ENCODE measurements around the gene ZNF334. TPM values are rescaled to one million over a fixed set of nuclear protein-coding genes. Genes with fewer than 3 reads are reported as not detected.

ZNF334 gene
- total and polyA plus RNA-seq, 8 donors = 1.4 to 12.8 (median 3.8) TPM

DNA sequence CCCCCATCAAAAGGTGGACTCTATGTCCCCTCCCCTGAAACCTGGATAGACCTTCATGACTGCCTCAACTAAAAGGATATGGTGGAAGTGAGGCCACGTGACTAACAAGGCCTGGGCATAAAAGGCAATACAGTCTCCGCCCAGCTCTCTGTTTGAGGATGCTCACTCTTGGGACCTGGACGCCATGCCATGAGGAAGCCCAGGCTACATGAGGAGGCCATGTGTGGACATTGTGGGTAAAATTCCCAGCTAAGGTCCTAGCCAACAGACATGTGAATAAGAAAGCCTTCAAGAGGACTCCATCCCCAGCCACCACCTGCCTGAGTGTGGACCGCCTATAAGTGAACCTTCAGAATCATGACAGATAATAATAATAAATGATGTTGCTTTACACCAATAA lies 7.2 kb upstream of the ZNF334 start:
- H3K36me3 ChIP-seq = no peaks in the 10 kb centered on the region
- peaks cover 0 to 48% (median 4%) of the 10 kb centered on the region in 3 donors for H3K27me3 ChIP-seq
- WGBS, 5 donors = 83 to 92% (median 88%) methylated on average over 4 of the region's 4 CpGs
- peaks cover 0 to 4% (median under 1%) of the 10 kb centered on the region in 4 donors for H3K9me3 ChIP-seq
- H3K27ac ChIP-seq = no peak overlapping the region
- DNase-seq = no peak
- H3K4me1 ChIP-seq = no peaks in the 10 kb centered on the region
- no peak overlapping the region for H3K4me3 ChIP-seq
- no peak for TF ChIP-seq EP300 (IDR thresholded peaks at IDR 0.05)
- TF ChIP-seq, protein P1, sequence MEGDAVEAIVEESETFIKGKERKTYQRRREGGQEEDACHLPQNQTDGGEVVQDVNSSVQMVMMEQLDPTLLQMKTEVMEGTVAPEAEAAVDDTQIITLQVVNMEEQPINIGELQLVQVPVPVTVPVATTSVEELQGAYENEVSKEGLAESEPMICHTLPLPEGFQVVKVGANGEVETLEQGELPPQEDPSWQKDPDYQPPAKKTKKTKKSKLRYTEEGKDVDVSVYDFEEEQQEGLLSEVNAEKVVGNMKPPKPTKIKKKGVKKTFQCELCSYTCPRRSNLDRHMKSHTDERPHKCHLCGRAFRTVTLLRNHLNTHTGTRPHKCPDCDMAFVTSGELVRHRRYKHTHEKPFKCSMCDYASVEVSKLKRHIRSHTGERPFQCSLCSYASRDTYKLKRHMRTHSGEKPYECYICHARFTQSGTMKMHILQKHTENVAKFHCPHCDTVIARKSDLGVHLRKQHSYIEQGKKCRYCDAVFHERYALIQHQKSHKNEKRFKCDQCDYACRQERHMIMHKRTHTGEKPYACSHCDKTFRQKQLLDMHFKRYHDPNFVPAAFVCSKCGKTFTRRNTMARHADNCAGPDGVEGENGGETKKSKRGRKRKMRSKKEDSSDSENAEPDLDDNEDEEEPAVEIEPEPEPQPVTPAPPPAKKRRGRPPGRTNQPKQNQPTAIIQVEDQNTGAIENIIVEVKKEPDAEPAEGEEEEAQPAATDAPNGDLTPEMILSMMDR (IDR thresholded peaks at IDR 0.05) = no peak
- no peak for TF ChIP-seq POLR2A (IDR thresholded peaks at IDR 0.05)
- TF ChIP-seq POLR2AphosphoS5 (IDR thresholded peaks at IDR 0.05) = no peak
- intact Hi-C loops (cut with DNase I; ENCODE audit: low total_unique reads) = no loop called here

DNA sequence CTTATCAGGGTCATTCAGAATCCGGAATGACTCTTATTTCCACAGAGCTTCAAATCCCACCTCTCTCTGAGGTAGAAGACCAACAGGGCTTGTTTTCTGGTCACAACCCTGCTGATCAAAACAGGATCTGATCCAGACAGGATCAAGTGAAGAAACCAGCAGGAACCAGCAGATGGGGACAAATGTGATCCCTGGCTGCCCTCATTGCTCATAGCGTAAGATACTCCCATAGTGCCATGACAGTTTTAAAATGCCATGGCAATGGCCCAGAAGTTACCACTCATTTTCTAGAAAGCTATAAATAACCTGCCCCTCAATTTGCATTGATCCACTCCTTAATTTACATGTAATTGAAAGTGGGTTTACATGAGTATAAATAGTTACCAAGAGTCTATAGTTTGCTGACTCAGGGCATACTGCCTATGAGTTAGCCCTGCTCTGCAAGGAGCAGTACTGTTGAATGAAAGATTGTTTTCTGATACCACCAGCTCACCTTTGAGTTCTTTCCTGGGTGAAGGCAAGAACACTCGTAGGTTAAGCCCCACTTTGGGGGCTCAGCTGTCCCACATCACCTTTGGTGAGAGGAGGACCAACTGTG lies 6.2 kb upstream of the ZNF334 start:
- Histone ChIP-seq H3K4me1 (no peaks in the 10 kb centered on the region), H3K27ac (no peak overlapping the region), H3K4me3 (no peak overlapping the region), H3K36me3 (no peaks in the 10 kb centered on the region), H3K9me3 (peaks cover 0 to 4% (median under 1%) of the 10 kb centered on the region in 4 donors), H3K27me3 (peaks cover 0 to 53% (median 4%) of the 10 kb centered on the region in 3 donors)
- TF ChIP-seq POLR2A (IDR thresholded peaks at IDR 0.05) = no peak
- TF ChIP-seq EP300 (IDR thresholded peaks at IDR 0.05) = no peak
- TF ChIP-seq POLR2AphosphoS5 (IDR thresholded peaks at IDR 0.05) = no peak
- TF ChIP-seq, protein P1 (IDR thresholded peaks at IDR 0.05) = no peak
- 56 to 65% (median 58%) methylated on average over 3 of the region's 3 CpGs for WGBS, 5 donors
- no peak for DNase-seq
- intact Hi-C loops (cut with DNase I; ENCODE audit: low total_unique reads) = loop anchor here (5.0 kb wide), 1 partner anchor 163 kb away; no protein-coding TSS in a partner anchor

DNA sequence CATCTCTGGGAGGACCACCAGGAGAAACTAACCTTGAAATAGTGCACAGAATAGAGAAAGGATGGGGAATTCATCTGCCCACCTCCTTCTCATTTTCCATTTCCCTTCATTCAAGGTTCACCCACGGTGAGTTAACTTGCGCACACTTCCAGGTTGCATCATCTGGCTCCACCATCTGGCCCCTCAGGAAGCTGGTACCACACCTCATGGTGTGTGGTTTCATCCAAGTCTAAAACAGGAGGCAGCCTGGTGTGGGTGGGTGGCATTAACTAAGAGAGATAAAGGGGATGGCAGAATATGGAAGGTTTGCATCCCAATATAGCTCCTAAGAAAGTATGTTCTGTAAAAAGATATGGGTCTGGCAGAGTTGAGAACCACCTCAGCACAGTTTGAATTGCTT lies 3.8 kb downstream of the ZNF334 start:
- no peak overlapping the region for H3K4me3 ChIP-seq
- H3K27ac ChIP-seq = no peak overlapping the region
- DNase-seq = no peak
- intact Hi-C loops (cut with DNase I; ENCODE audit: low total_unique reads) = no loop called here
- TF ChIP-seq POLR2A (IDR thresholded peaks at IDR 0.05) = no peak
- TF ChIP-seq, protein P1 (IDR thresholded peaks at IDR 0.05) = no peak
- no peaks in the 10 kb centered on the region for H3K36me3 ChIP-seq
- peaks cover 0 to 15% (median 11%) of the 10 kb centered on the region in 4 donors for H3K4me1 ChIP-seq
- no peaks in the 10 kb centered on the region for H3K9me3 ChIP-seq
- H3K27me3 ChIP-seq = peaks cover 0 to 3% (median under 1%) of the 10 kb centered on the region in 3 donors
- WGBS, 5 donors = 75 to 86% (median 79%) methylated on average over 2 of the region's 2 CpGs

DNA sequence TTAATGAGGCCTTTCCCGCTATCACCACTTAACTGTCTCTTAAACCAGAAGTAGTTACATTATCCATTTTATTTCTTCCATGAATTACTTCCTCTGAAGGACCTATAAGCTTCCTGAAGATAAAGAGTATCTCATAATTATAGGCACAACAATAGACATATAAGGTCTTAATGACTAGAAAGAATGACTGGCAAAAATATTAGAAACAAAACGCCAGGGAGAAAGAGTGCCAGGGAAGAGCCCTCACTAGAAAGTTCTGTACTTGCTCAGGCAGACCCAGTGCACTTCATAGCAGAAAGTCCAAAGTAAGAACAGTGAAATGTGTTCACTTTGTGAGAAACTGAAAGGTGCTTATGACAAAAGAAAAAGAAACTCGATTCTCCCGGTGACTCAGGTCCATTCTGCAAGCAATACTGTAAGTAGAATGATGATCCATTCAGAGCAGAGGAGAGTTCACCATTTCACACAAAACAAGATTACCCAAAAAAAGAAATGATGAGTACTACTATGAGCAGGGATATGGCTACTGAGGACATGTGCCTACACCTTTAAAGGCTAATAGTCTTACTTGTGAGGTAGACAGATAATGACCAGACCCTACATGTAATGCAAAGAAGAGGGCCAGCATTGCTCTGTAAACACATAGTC lies 5.5 kb downstream of the ZNF334 start:
- H3K27me3 ChIP-seq = no peaks in the 10 kb centered on the region
- TF ChIP-seq EP300 (IDR thresholded peaks at IDR 0.05) (no peak), POLR2A (IDR thresholded peaks at IDR 0.05) (no peak), POLR2AphosphoS5 (IDR thresholded peaks at IDR 0.05) (no peak)
- TF ChIP-seq, protein P1 (IDR thresholded peaks at IDR 0.05) = no peak
- 84 to 92% (median 87%) methylated on average over 4 of the region's 4 CpGs for WGBS, 5 donors
- peaks cover 0 to 9% (median 2%) of the 10 kb centered on the region in 4 donors for H3K36me3 ChIP-seq
- intact Hi-C loops (cut with DNase I; ENCODE audit: low total_unique reads) = no loop called here
- H3K9me3 ChIP-seq = peaks cover 0 to 15% (median 9%) of the 10 kb centered on the region in 4 donors
- peaks cover 0 to 7% (median 4%) of the 10 kb centered on the region in 4 donors for H3K4me1 ChIP-seq
- DNase-seq = no peak
- H3K27ac ChIP-seq = no peak overlapping the region
- H3K4me3 ChIP-seq = no peak overlapping the region

Data from stomach (tissue), 9 donors.